ENCODE data around the gene TAB2.

The TAB2 gene

GRCh38 chr6:149436647-149437046 is 119.1 kb downstream of the TAB2 start (continued):
- no peak for TF ChIP-seq ZBTB44 (tag by site-specific recombination; IDR thresholded peaks at IDR 0.05)
- no peak for TF ChIP-seq ZNF157 (tag by site-specific recombination; IDR thresholded peaks at IDR 0.05)
- TF ChIP-seq ZNF785 (tag by site-specific recombination; IDR thresholded peaks at IDR 0.05), result no peak
- no peak for TF ChIP-seq EGR2 (tag by site-specific recombination; IDR thresholded peaks at IDR 0.05; ENCODE audit: low read depth)
- no peak for TF ChIP-seq ZNF670 (tag by site-specific recombination; IDR thresholded peaks at IDR 0.05; ENCODE audit: low read depth)

GRCh38 chr6:149437212-149437611 is 119.7 kb downstream of the TAB2 start:
- CTCF ChIA-PET, result interaction anchor here (0.8 to 1.5 kb wide), 2 partner anchors 79 to 408 kb away, joined by 3 to 4 read pairs; no protein-coding TSS in a partner anchor
- TF ChIP-seq ZNF175 (tag by site-specific recombination; IDR thresholded peaks at IDR 0.05) (no peak), EGR2 (tag by site-specific recombination; IDR thresholded peaks at IDR 0.05; ENCODE audit: low read depth) (no peak), PRDM10 (tag by site-specific recombination; IDR thresholded peaks at IDR 0.05) (no peak), TCF7L2 (IDR thresholded peaks at IDR 0.05; ENCODE audit: borderline replicate concordance, low read depth, low read length) (no peak), ZNF621 (tag by site-specific recombination; IDR thresholded peaks at IDR 0.05) (no peak), ZNF776 (tag by site-specific recombination; IDR thresholded peaks at IDR 0.05; ENCODE audit: borderline replicate concordance) (no peak), ZNF48 (tag by site-specific recombination; IDR thresholded peaks at IDR 0.05) (no peak), ZNF169 (tag by site-specific recombination; IDR thresholded peaks at IDR 0.05) (no peak), SCRT2 (tag by site-specific recombination; IDR thresholded peaks at IDR 0.05) (no peak), ZIC2 (tag by site-specific recombination; IDR thresholded peaks at IDR 0.05) (no peak), ZNF138 (tag by site-specific recombination; IDR thresholded peaks at IDR 0.05; ENCODE audit: borderline replicate concordance) (no peak), ZNF155 (tag by site-specific recombination; IDR thresholded peaks at IDR 0.05) (no peak), ZNF248 (tag by site-specific recombination; IDR thresholded peaks at IDR 0.05) (no peak), ZSCAN16 (tag by site-specific recombination; IDR thresholded peaks at IDR 0.05) (no peak), ZNF18 (tag by site-specific recombination; IDR thresholded peaks at IDR 0.05) (no peak), ZNF76 (tag by site-specific recombination; IDR thresholded peaks at IDR 0.05; ENCODE audit: borderline replicate concordance, low read depth) (no peak), ZNF596 (tag by site-specific recombination; IDR thresholded peaks at IDR 0.05) (no peak), ZBTB1 (tag by site-specific recombination; IDR thresholded peaks at IDR 0.05) (no peak), MYNN (tag by site-specific recombination; IDR thresholded peaks at IDR 0.05; ENCODE audit: borderline replicate concordance) (no peak), ZBTB20 (tag by site-specific recombination; IDR thresholded peaks at IDR 0.05) (no peak)
- Histone ChIP-seq H3K27ac (ENCODE audit: extremely low read depth, low read depth, low read length) (no peak overlapping the region), H3K4me1 (ENCODE audit: control insufficient read depth, insufficient read depth, low read length) (no peaks in the 10 kb centered on the region; the same call in 1 of the 2 replicates), H3K9me3 (ENCODE audit: control insufficient read depth, insufficient read depth, low read depth, low read length) (no peaks in the 10 kb centered on the region), H3K36me3 (ENCODE audit: control insufficient read depth in 2 of 2, insufficient read depth in 1 of 2, low read length in 2 of 2) (no peaks in the 10 kb centered on the region), H3K4me3 (ENCODE audit: low read depth, low read length) (no peak overlapping the region)
- POLR2A ChIA-PET, result no interaction called here
